A549 (cell line): ENCODE results near the gene CNOT6.
A peak's percentile ranks its signal among the peaks of the same experiment; 100 is the strongest.

Experiments used
- MAFK ChIP-seq: fragments of 450-650 bp; IDR thresholded peaks from 2 replicates; pipeline ENCODE4 v1.6.1; 2014; ENCODE audit not compliant: partially characterized antibody
- NPAS2 ChIP-seq: fragments of 250-450 bp; sonication (Bioruptor Pico); IDR thresholded peaks from 2 replicates; pipeline ENCODE4 v1.8.0; 2022; ENCODE audit warnings: mild to moderate bottlenecking, moderate library complexity, borderline replicate concordance
- PBX3 ChIP-seq: IDR thresholded peaks from 2 replicates; pipeline ENCODE4 v1.6.1; 2012
- POLR2A ChIP-seq: IDR thresholded peaks from 2 replicates; pipeline ENCODE4 v1.6.1; 2012; ENCODE audit warnings: mild to moderate bottlenecking, low read length
- POLR2AphosphoS2 ChIP-seq: conservative IDR thresholded peaks from 2 replicates; pipeline ENCODE4 v1.6.1; 2012; ENCODE audit warnings: low read length, improper control_type of control experiment, inconsistent platforms
- SREBF2 ChIP-seq: fragments of 450-650 bp; IDR thresholded peaks from 2 replicates; pipeline ENCODE4 v1.6.1; 2014; ENCODE audit warnings: mild to moderate bottlenecking, moderate library complexity
- USF2 ChIP-seq: fragments of 450-650 bp; IDR thresholded peaks from 2 replicates; pipeline ENCODE4 v1.6.1; 2014; ENCODE audit warnings: antibody characterized with exemption
- TF ChIP-seq, protein P1 (sequence below): fragments of >200 bp; sonication (Bioruptor Twin); formaldehyde crosslinking; IDR thresholded peaks from 3 replicates; pipeline ENCODE4 v1.5.1; 2016
- TF ChIP-seq, protein P2 (sequence below): IDR thresholded peaks from 2 replicates; pipeline ENCODE4 v1.6.1; 2012

GRCh38 chr5:180583738-180584137 lies 89.6 kb downstream of the CNOT6 start:
- TF ChIP-seq, protein P1, sequence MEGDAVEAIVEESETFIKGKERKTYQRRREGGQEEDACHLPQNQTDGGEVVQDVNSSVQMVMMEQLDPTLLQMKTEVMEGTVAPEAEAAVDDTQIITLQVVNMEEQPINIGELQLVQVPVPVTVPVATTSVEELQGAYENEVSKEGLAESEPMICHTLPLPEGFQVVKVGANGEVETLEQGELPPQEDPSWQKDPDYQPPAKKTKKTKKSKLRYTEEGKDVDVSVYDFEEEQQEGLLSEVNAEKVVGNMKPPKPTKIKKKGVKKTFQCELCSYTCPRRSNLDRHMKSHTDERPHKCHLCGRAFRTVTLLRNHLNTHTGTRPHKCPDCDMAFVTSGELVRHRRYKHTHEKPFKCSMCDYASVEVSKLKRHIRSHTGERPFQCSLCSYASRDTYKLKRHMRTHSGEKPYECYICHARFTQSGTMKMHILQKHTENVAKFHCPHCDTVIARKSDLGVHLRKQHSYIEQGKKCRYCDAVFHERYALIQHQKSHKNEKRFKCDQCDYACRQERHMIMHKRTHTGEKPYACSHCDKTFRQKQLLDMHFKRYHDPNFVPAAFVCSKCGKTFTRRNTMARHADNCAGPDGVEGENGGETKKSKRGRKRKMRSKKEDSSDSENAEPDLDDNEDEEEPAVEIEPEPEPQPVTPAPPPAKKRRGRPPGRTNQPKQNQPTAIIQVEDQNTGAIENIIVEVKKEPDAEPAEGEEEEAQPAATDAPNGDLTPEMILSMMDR, result no peak
- TF ChIP-seq, protein P2, sequence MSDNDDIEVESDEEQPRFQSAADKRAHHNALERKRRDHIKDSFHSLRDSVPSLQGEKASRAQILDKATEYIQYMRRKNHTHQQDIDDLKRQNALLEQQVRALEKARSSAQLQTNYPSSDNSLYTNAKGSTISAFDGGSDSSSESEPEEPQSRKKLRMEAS, result no peak
- no peak for TF ChIP-seq POLR2A
- TF ChIP-seq PBX3, result no peak
- TF ChIP-seq NPAS2 (CRISPR knock-in tag), result no peak
- no peak for TF ChIP-seq USF2
- TF ChIP-seq MAFK, result peak; percentile 64
- no peak for TF ChIP-seq POLR2AphosphoS2
- no peak for TF ChIP-seq SREBF2
